ENCODE results near the gene SNRPD3.
"Not testable (repeated sequence)": the region's sequence is repeated elsewhere in the genome, so short reads cannot be mapped to it uniquely, and the experiment has no call there.

Gene SNRPD3

DNA sequence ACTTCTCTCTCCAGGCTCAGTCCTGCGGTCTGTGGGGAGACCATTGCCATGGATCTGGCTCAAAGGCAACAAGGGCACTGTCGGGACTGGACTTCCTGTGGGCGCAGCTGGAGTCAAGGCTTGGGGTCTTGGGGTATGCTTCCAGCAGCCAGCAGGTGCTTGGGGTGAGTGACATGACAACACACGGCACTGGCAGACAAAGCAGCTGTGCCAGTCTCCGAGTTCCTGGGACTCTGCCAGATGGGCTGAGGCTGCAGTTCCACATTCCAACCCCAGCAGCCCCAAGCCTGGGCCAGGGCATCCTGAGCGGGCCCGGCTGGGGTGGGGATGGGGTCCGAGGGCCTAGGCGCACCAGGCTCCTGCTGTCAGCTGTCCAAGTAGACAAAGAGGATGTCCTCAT lies 13.2 kb upstream of the SNRPD3 start:
- ChIA-PET CTCF (interaction anchor here (0.7 kb wide), 1 partner anchor 19 kb away, joined by 3 read pairs; no protein-coding TSS in a partner anchor), POLR2A (ENCODE audit: low non-redundant PET) (no interaction called here)
- TF ChIP-seq, protein P1, sequence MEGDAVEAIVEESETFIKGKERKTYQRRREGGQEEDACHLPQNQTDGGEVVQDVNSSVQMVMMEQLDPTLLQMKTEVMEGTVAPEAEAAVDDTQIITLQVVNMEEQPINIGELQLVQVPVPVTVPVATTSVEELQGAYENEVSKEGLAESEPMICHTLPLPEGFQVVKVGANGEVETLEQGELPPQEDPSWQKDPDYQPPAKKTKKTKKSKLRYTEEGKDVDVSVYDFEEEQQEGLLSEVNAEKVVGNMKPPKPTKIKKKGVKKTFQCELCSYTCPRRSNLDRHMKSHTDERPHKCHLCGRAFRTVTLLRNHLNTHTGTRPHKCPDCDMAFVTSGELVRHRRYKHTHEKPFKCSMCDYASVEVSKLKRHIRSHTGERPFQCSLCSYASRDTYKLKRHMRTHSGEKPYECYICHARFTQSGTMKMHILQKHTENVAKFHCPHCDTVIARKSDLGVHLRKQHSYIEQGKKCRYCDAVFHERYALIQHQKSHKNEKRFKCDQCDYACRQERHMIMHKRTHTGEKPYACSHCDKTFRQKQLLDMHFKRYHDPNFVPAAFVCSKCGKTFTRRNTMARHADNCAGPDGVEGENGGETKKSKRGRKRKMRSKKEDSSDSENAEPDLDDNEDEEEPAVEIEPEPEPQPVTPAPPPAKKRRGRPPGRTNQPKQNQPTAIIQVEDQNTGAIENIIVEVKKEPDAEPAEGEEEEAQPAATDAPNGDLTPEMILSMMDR (conservative IDR thresholded peaks at IDR 0.05; ENCODE audit: low read depth): no peak
- no peak for DNase-seq (ENCODE audit: low spot score)
- no peak overlapping the region for H3K27ac ChIP-seq

DNA sequence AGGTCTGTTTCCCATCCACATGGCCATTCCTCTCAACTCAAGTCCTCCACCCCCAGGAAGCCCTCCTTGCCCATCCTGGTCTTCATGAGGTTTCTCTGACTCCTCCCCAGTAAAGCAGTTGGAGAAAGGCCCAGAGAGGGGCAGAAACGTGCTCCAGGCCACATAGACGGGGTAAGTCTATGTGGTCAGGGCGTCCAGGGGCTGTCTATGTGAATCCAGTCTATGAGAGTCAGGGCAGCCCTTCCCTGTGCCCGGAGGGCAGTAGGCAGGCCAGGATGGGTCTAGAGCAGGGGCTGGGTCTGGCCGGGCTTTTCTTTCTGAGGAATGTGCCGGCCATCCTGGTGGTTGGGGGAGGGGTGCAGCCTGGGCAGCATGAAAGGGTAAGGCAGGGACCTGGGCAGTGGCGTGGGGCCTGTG lies 12.6 kb upstream of the SNRPD3 start:
- ChIA-PET CTCF (no interaction called here), POLR2A (ENCODE audit: low non-redundant PET) (no interaction called here)
- H3K27ac ChIP-seq: no peak overlapping the region
- TF ChIP-seq, protein P1 (conservative IDR thresholded peaks at IDR 0.05; ENCODE audit: low read depth): no peak
- no peak for DNase-seq (ENCODE audit: low spot score)

DNA sequence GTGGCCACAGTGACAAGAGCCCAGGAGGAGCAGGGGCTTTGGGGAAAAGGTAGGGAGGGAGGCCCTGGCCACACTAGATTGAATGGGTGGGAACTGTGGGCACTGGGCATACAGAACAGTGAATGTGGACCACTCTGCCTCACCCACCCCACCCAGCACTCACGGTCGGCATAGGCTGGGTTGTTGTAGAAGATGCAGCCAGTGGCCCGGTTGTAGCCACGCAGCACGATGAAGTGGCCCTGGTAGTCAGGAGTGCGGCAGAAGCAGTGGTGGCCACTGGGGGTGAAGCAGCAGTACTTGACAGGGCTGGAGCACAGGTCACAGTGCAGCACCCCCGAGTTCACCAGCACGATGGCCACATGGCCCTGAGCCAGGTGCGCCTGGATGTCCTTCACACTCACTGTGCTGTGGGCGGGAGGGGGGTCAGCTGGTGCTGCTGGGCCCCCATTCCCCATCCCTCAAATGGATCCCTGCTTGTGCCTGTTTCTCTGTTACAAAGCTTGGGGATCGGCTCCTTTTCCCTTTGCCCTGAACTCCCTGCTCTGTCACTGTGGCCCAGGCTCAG lies 12.0 kb upstream of the SNRPD3 start:
- no peak for DNase-seq (ENCODE audit: low spot score)
- ChIA-PET POLR2A (ENCODE audit: low non-redundant PET) (interaction anchor here (0.6 kb wide), 1 partner anchor 11 kb away, joined by 4 read pairs; no protein-coding TSS in a partner anchor), CTCF (no interaction called here)
- H3K27ac ChIP-seq: peak overlapping the region; percentile 61; the same call in 1 of the 2 replicates
- TF ChIP-seq, protein P1 (conservative IDR thresholded peaks at IDR 0.05; ENCODE audit: low read depth): no peak

DNA sequence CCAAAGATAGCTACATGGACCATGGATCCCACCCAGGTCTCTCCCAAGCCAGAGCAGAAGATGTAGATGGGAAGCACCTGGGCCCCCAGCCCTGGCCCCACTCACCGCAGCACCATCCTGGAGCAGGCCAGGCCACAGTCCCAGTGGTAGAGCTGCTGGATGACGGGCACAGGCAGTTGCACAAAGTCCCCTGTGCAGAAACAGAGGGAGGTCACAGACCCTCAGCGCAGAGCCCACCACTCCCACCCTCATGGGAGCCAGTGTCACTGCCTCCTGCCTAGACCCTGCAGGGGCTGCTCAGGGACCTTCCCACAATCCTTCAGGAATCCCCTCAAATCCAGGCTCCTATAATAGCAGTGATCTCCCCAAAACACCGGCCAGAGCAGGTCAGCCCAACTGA lies 7.0 kb upstream of the SNRPD3 start:
- peak overlapping the region; percentile 27 for H3K27ac ChIP-seq
- TF ChIP-seq, protein P1 (conservative IDR thresholded peaks at IDR 0.05; ENCODE audit: low read depth): no peak
- DNase-seq (ENCODE audit: low spot score): no peak
- POLR2A ChIA-PET (ENCODE audit: low non-redundant PET): no interaction called here
- CTCF ChIA-PET: no interaction called here

DNA sequence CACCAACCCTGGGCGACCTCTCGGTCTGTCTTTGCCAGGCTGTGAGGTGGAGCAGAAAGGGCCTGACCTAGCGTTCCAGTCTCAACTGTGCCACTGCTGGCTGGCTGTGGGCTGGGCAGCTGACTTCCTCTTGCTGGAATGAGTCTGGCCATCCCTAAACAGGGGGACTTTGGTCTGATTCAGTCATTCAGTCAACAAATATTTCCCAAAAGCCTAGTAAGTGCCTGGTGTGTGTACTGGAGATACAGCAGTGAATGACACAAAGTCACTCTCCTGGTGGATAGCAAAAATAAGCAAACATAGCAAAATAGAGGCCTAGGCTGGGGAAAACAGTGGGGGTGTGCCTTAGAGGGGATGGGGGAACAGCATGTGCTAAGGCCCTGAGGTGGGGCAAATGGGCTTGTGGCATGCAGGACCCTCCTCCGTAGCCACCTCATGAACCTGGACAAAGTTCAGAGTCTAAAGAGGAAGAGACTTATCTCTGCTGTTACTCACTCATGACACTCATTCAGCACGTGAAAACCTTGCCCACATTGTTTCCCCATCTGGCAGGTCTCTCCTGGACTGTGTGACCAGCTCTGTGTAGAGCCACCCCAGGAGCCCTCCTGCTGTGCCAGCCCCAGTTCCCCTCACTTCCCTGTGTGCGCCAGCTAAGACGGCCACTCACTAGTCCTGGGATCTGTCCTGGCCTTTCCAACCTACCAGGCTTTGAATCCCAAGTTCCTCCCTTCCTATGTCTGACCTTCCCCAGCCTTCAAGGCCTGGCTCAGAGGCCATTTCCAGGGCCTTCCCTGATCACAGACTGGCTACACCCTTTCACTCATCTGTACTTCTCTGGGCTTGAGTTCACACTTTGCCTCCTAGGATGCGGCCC lies 5.5 kb upstream of the SNRPD3 start:
- CTCF ChIA-PET: no interaction called here
- POLR2A ChIA-PET (ENCODE audit: low non-redundant PET): no interaction called here
- no peak for DNase-seq (ENCODE audit: low spot score)
- TF ChIP-seq, protein P1 (conservative IDR thresholded peaks at IDR 0.05; ENCODE audit: low read depth): no peak
- H3K27ac ChIP-seq: peak overlapping the region; percentile 31

DNA sequence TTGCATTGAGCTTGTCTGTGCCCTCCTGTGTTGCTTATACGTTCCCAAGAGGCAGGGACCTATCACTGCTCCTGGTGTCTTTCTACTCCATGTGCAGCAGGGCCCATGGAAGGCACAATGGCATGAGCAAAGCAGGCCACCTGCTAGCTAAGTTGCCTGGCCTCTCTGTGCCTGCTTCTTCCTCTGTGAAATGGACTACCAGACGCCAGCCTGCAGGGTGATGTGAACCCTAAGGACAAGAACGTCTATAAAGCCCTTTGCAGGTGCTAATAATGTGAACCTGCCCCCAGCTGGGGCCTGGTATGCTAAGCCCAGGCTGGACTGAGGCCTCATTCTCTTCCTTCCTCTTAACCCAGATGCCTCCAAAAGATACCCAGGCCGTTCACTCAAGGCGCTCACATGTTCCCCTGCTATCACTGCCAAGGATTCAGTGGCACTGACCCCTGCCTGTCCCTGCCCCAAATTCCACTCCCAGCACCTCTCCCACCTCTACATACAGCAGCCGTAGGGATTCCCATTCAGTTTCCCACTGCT lies 4.8 kb upstream of the SNRPD3 start:
- TF ChIP-seq, protein P1 (conservative IDR thresholded peaks at IDR 0.05; ENCODE audit: low read depth): no peak
- CTCF ChIA-PET: no interaction called here
- peak overlapping the region; percentile 31 for H3K27ac ChIP-seq
- DNase-seq (ENCODE audit: low spot score): no peak
- POLR2A ChIA-PET (ENCODE audit: low non-redundant PET): no interaction called here

DNA sequence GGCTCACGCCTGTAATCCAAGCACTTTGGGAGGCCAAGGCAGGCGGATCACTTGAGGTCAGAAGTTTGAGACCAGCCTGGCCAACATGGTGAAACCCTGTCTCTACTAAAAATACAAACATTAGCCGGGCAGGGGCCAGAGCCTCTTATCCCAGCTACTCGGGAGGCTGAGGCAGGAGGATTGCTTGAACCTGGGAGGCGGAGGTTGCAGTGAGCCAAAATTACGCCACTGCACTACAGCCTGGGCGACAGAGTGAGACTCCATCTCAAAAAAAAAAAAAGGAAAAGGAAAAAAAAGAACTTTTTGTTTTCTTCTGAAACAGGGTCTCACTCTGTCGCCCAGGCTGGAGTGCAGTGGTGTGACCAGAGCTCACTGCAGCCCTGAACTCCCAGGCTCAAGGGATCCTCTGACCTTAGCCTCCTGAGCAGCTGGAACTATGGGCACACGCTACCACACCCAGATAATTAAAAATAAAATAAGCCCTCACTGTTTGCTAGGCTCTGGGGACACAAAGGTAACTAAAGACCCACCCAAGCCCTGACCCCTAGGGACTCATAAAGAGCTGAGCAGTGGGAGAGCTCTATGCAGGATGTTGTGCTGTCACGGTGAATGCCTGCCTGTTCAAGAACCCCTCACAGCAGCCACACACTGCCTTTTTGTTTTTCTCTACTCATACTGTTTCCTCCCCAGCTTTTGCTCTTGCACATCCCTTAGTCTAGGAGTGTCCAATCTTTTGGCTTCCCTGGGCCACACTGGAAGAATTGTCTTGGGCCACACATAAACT lies 3.1 kb upstream of the SNRPD3 start:
- H3K27ac ChIP-seq; DNase-seq (ENCODE audit: low spot score); CTCF ChIA-PET: not testable (repeated sequence)
- POLR2A ChIA-PET (ENCODE audit: low non-redundant PET): interaction anchor here (0.7 kb wide), 1 partner anchor 20 kb away, joined by 5 read pairs; no protein-coding TSS in a partner anchor
